A549 (cell line): Measurements from ENCODE around the gene NOP9.

Experiments used
- CEBPB ChIP-seq, 2 experiments: fragments of >200 bp in 1 of 2; sonication (Bioruptor Twin) in 1 of 2; formaldehyde crosslinking in 1 of 2; IDR thresholded peaks; 2 replicates each; pipeline ENCODE4 v1.6.1; 2012 to 2016
- CTCF ChIP-seq: fragments of >200 bp; sonication (Bioruptor Twin); formaldehyde crosslinking; IDR thresholded peaks from 3 replicates; pipeline ENCODE4 v1.5.1; 2016
- HMGXB4 ChIP-seq: fragments of 250-450 bp; sonication (Bioruptor Pico); IDR thresholded peaks from 2 replicates; pipeline ENCODE4 v1.5.0; 2021; ENCODE audit warnings: mild to moderate bottlenecking, moderate library complexity, borderline replicate concordance
- HOXA7 ChIP-seq: fragments of 250-450 bp; sonication (Bioruptor Pico); IDR thresholded peaks from 2 replicates; pipeline ENCODE4 v1.5.0; 2020; ENCODE audit warnings: mild to moderate bottlenecking, moderate library complexity
- MAFK ChIP-seq: fragments of 450-650 bp; IDR thresholded peaks from 2 replicates; pipeline ENCODE4 v1.6.1; 2014; ENCODE audit not compliant: partially characterized antibody
- RCOR1 ChIP-seq: fragments of 150-350 bp; IDR thresholded peaks from 2 replicates; pipeline ENCODE4 v1.6.1; 2014; ENCODE audit warnings: antibody characterized with exemption, low read length, low read depth
- ZSCAN20 ChIP-seq: fragments of 250-450 bp; sonication (Bioruptor Pico); IDR thresholded peaks from 2 replicates; pipeline ENCODE4 v1.8.0; 2022; ENCODE audit warnings: mild to moderate bottlenecking, moderate library complexity

- no peak for TF ChIP-seq RCOR1
- no peak for TF ChIP-seq CTCF
- TF ChIP-seq MAFK, result no peak
- TF ChIP-seq ZSCAN20 (CRISPR knock-in tag), result no peak
- no peak for TF ChIP-seq CEBPB (IDR thresholded peaks at IDR 0.05)
- no peak for TF ChIP-seq HMGXB4
- TF ChIP-seq HOXA7, result no peak
Measured at GRCh38 chr14:24283796-24284460, 15.7 kb upstream of the NOP9 start.
